ENCODE measurements around the gene TBX18.
A peak's percentile ranks its signal among the peaks of the same experiment; 100 is the strongest.

TBX18 gene

DNA sequence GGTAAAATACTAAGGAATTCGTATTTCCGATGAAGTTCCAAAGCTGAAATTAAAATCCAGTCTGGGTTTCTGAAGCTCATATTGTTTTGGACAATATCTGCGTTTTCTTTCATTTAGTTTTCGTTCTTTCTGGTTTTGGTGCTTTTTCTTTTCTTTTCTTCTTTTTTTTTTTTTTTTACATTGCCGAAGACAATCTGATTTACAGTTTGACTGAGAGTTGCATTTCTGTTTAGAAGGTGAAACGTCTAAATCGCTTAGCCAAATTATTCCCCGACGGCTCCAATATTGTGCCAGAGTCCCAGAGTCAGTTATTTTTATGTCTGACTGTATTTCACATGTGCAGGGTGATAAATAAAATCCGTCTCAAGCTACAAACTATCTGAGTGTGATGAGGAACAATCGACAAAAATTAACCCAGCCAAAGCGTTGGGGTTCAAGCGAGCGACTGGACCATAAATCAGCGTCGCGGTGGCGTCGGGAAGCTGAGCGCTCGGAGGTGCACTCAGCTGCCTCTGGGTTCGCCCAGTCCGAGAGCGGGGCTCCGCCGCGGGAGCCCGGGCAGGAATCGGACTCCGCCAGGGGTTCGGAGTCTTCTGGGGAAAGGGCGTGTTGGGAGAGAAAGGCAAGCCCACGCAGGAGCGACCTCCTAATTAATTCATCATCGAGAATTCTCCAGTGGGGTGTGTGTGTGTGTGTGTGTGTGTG, 8.2 kb upstream of the TBX18 start:
- no peak for DNase-seq (ENCODE audit: low read depth)

DNA sequence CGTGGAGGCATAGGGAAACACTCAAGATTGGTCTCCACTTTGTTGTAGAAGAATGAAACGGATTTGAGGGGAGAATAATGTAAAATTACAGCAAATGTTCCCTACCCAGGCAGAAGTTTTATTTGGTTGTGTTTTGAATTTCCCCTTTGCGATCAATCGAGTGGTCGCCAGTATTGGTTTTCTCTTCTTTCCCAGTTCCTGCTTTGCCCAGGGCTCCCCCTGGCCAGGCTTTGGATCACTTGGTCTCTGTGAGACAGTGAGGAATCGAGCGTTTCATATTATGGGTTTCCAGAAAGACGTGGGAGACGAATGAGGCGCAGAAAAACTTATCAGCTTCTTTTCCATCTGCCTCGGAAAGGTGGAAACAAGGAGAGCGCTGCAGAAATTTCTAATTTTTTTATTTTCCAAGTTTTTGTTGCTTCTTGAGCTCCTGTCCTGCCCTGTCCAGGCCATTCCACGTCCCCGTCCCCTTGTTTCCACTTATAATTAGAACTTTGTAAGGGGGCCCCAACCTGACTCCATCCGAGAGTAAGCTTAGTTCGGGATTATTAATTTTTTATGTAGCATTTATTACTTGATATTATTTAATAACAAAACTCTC, 7.5 kb upstream of the TBX18 start:
- no peak for DNase-seq (ENCODE audit: low read depth)

DNA sequence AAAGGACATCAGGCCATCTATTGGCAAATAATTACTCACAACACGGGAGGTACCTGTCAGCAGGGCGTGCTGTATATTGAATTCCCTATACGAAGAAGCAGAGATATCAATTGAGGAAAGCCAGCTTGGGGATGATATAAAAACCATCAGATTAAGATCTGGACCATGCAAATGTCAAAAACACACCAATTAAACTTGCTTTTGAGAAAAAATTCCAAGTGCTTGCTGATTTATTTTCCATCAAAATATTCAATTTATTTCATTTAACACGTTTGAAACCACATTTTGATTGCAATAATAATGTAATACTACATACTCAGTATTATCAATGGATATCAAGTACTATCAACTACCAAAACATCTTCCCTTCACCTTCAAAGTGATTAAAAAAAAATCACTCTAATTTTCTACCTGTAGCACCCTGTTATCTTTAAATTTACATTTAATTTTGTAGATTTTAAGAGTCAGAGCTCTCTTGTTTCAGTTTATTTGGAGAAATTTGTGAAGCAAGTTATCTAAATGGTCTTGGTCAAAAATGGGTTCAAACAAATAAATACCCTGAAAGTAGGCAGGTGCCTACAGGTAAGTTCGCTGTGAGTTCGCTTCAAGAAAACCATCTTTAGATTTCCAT, 6.8 kb upstream of the TBX18 start:
- DNase-seq (ENCODE audit: low read depth) = no peak

DNA sequence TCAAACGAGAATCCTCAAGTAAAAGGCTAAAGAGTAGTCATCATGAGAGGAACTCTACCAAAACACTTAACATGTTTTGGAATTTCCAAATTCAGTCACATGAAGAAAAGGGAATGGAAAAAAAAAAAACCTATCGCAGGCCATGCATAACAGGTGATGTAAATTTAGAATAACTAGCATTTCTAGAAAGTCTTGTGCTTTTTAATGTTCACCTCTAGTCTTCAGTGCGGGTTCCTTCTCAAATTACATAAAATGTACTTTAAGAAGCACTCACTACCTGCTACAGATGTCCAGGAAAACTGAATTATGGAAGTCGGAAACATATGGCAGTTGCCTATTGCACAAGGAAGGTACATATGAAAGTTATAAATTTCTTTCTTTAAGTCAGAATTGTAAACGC, 6.1 kb upstream of the TBX18 start:
- no peak for DNase-seq (ENCODE audit: low read depth)

DNA sequence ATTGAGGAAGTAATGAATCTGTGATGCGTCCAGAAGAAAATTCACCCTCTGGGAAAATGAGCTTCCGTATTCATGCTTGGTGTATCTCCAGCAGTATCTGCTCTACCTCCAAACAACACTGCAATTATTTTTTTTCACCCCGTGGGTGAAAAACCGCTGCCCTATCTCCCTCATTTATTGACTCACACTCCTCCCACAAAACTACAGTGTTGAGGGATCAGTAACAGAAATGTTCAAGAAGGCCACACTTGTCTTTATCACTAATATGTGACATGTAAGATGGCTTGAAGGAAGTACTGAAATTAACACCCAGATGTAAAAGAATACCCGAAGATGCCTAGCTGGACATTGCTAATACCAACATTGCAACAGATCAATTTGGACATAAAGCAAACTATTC, 4.9 kb upstream of the TBX18 start:
- DNase-seq (ENCODE audit: low read depth) = no peak

DNA sequence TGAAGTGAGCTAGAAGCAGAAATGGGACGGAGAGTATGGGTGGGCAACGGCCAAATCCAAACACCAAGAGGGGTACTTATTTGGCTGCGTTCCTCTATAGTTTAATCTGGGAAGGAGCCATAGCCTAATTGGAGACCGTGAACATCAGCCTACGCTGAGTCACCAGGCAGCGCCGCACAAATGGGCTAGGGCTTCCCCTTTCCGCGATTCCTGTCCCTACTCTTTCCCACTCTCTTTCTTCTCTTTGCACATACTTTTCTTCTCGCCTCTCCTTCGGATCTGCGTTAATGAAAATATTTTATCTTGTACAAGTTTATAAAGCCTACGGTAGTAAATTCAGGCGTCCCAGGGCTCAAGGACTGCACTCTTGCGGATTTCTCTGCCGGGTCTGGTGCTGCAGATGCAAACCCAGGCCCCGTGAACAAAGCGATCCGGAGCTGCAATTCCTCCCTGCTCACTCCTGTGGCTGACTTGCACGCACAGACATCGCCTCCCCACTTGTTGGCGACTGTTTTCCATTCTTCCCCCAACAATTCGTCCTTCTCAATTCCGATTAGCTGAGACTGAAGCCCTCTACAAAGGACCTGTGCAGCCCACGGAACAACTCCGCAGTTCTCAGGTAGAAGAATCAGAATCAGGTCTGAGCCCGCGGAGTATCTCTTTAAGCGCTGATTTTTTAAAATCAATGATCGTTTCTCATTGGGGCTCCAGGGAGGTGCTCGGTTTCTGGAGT, 4.2 kb upstream of the TBX18 start:
- no peak for DNase-seq (ENCODE audit: low read depth)

DNA sequence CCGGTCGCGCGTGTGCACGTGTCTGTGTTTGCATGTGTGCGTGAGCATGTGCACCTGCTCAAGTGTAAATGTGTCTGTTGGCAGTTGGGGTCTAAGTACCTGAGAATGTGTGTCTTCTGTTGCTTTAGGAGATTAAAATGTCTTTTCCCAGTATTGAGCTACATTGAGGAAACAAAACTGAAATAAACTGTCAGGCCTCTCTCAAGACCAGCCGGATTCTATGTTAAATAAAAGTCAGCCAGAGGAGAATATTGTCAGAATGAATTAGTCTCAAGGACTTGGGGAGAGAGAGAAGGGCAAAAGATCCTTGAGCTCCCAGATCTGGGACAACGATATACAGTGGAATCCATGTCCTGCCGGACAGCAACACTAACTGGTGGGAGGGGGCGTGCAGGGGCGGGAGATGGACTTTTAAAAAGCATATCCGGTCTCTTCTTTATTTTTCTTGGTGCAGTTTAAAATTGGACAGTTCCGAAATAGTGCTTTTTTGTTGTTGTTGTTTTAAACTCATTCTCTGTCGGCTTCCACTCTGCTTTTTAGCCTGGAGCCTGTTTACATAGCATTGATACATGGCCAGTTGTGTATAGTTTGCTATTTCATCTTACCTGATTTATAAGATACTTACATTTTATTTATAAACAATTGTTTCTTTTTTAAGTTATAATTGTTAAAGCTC, 3.3 kb upstream of the TBX18 start:
- no peak for DNase-seq (ENCODE audit: low read depth)

DNA sequence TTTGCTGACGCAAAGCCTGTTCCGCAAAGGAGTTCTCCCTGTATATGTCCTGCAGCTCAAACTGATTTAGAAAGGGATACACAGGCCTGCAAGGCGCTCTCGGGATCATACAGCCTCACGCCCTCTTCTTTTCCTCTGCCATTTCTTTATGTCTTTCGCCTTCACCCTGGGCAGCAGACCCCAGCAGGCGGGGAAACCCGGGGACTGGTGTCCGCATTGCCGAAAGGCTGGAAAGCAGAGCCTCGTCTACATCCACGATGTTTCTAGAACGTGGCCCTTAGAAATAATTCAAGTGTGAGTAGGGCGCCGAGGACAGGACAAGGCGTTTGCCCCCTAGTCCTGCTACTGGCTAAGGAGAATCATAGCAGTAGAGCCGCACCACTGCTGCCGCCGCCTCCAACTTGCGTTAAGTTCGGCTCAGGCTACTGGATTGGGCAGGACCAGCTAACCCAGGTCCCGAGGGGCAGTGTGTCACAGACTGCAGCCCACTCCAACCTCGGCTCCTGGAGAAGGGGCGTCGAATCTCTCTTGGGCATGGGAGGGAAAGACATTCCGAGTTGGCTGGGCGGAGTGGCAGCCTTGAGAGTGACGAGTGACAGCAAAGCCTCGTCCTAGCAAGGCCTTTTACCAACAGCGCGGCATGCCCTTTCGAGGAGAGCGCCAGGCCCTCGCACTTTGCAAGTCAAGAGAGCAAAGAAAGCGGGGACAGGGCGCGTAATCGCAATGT, 2.6 kb upstream of the TBX18 start:
- no peak for DNase-seq (ENCODE audit: low read depth)

DNA sequence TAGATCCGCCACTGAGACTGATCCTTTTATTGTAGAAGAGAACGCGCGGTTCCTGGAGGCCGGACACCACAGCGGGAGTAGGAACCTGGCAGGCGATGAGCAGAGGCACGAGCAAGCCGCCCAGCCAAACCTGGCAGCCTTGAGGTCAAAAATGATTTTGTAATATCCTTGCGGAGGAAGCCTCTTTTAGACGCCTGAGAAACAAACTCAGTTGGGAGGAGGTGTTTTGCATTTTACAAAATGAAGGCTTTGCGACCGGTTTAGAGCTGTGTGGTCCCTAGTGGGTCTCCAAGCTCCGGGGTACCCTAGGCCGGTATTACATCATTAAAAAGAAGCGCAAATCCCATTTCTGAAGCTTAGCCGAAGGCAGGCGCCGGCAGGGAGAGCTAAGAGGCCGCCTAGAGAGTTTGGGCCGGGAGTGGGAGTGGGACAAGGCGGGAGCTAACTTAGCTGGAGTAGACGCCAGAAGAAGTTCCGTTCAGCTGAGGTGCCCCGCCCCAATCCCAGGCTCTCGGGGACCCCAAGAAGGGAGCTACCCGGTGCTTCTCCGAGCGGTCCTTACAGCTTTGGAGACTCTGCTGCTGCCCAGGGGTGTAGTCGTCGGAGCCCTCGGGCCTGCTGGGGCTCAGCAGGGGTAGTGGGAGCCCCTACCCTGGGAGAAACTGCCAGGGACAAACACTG, 1.9 kb upstream of the TBX18 start:
- DNase-seq (ENCODE audit: low read depth) = no peak

DNA sequence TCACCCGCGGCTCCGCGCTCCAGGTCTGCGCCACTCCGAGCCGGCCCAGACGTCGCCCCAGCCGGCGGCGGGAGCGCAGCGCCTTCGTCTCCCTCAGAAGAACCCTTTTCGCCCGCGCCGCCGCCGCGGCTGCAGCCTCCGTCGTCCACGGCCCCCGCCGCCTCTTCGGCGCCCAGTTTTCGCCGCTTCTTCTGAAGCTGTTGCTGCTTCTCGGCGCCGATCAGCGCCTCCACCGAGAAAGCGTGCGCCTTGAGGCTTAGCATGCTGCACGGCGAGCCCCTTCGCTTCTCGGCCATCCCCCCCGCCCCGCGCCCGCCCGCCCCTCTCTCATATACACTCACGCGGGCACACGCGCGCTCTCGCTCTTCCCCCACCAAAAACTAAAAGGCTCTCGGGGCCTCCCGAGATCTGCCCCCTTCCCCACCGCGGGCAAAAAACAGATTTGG, 489 bp downstream of the TBX18 start:
- DNase-seq (ENCODE audit: low read depth) = no peak

DNA sequence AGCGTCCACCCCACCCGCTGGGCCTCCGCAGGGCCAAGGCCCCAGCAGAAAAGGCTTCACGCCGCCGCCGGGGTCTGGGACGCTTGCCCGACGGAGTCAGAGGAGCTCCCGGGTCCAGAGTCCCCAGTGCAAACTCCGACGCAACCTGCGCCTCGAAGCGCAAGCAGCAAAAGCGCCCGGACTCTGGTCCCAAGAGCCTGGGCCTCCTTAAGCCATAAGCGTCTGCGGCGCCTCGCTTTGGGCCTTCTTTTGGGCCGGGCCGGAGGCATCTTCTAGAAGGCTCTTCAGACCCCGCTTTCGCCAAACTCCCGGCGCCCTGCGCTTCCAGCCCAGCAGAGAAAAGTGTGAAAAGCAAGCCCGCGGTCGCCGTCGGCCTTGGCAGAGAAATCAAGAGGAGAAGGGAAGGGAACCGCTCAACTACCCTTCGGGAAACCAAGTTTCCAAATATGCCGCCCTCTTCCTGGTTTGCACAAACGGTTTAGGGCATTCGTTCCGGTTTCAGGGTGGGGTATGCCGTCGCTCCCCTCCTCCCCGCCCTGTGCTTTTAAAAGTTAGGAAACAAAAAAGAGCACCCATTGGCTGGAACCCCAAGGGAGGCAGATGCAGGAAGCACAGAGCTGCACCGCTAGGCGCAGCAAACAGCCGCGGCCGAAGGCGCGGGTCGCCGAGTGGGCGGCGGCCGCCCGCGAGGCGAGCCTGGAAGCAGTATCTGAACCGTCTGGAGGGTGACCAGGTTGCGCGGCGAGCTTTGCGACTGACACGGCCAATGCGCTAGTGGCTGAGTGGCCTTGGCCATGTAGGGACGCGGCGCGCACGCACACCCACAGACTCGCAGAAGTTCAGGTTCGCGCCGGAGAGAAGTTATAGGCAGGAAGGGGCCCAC, 1.2 kb downstream of the TBX18 start:
- DNase-seq (ENCODE audit: low read depth) = peak; percentile 65

DNA sequence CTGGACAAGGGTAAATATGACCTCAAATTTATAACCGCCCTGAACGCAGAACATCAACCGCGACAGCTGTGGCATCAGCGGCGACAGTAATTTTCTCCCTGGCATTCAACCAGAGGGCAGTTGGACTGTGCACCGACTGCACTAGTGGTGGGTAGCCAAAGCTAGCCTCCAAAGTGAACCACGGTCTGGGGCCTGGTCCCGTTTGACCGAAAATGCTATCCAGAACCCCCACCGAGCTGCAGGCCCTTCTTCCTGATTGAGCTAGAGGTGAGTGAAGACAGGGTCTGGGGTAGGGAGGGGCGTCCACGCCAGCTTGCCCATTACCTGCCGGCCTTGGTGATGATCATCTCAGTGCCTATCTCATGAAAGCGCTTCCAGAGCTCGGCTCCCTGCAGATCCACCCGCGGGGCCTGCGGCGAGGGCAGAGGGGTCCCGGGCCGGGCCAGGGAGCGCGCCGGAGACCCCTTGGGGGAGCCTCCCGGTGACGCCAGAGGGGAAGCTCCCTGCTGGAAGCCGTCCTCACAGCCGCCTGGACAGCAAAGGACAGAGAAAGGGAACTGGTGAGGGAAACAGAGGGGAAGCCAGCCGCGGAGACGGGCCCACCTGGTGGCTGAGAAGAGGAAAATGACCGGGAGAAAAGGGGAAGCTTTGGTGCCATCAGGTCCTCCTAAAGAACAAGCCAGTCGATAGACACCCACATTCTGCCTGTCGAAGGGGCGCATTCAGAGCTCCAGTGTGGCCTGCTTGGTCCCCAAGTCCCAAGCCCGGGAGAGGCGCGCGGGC, 2.0 kb downstream of the TBX18 start:
- DNase-seq (ENCODE audit: low read depth) = no peak

DNA sequence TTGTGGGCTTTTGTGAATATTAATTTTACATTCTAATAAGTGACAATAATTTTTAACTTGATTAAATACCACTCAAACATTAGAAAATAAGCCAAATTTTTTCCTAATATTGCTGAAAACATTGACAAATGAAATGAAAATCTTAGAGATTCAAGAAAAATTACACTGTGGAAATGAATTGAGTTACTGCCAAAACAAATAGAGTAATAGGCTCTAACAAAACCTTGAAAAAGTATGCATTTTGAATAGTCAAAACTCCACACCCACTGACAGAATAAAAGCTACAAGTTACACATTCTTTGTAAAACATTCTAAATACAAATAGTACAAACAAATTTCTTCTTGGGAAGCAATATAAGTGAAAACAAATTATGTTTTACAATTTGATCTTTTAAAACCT, 5.9 kb downstream of the TBX18 start:
- no peak for DNase-seq (ENCODE audit: low read depth)

DNA sequence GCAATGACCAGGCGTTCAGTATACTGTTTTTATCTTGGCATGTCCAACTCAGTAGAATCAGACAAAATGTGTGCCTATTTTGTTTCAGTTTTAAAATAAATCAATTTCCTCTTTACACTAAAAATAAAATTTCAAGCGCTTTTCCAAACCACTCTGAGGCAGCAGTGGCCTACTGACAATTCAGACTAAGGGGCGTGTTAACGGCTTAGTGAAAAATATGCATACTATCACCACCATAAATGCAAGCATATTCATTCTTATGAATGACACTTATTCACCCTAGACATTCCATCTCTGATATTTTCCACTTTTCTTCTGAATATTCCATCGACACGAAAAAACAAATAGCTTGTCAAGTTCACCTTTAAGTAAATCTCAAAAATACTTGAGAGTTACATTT, 7.5 kb downstream of the TBX18 start:
- DNase-seq (ENCODE audit: low read depth) = no peak

DNA sequence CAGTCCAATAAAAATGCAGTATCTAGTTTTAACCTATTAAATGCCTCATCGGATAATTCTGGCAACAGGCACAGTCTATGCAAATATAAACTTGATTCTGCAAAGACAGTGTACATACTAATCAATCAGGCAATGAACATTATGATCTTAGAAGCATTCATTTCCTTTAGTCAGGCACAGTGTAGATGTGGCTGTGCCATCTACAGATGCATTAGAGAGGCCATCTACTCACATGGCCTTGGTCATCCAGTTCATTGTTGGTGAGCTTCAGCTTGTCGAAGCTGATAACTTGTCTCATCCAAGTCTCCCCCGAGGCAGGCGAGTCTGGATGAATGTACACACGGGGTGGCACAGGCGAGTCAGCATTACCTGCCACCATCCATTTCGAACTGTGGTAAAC, 7.9 kb downstream of the TBX18 start:
- DNase-seq (ENCODE audit: low read depth) = no peak

DNA sequence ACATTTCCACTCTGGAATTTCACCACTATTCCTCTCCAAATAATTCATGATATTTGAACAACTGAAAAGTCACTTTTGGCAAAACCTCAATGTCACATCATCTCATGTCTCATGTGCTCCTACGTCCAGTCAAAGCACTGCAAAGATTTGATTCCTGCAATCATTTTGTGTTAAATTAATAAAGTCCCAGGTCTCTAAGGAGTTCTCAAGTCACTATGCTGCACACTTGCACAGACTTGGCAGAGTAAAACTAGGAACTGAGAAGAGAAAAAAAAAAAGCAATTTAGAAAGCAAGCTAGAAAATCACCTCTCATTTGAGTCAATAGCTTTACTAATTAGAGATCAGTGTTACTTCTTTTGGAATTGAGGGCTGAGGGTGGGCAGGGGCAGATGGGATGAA, 11.2 kb downstream of the TBX18 start:
- DNase-seq (ENCODE audit: low read depth) = no peak

DNA sequence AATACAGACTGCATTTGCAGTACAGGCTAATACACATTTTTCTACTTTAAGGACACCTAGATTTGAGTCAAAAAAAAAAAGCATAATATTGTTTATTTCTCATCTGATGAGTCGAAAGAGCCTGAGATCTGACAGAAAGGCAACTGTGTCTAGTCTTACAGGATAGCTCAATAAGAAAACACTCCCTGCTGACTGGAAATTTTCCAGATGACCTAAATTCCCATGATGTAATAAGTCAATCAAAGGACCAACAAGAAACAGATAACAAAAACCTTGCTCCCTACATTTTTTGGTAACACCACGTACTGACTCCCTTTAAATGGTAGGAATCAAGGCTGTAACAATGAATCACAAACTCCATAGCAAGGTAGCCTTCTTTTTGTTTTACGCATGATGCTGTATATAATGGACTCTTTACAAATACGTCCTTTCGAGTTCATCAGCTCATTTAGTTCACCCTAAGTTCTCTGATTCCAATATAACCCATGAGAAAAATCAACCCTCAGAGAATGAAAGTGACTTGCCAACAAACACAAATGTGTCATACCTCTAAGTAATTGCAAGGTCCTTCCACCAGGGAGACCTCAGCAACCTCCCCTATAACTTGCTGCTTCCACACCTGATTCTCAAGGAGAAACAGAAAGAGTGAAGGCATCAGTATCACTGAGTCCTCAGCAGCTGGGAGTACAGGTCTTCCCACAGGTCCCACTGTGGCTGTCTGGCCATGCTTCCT, 12.1 kb downstream of the TBX18 start:
- no peak for DNase-seq (ENCODE audit: low read depth)

DNA sequence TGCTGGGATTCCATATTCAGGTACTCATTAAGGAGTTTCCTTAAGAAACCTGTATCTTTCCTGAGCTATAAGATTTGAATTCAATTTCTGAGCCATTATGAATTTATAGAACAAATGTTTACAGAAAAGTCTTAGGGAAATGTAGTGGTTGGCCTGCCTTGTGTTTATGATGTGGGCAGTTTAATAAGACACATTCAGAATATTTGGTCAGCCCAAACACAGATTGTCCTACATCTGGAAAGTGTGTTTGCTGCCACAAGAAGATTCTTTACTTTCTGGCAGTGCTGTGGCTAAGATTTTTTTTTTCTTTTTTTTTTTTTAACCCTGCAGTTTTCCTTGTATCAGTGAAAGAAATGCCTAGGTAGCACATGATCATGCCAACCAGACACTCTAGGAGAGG, 15.2 kb downstream of the TBX18 start:
- DNase-seq (ENCODE audit: low read depth) = no peak

DNA sequence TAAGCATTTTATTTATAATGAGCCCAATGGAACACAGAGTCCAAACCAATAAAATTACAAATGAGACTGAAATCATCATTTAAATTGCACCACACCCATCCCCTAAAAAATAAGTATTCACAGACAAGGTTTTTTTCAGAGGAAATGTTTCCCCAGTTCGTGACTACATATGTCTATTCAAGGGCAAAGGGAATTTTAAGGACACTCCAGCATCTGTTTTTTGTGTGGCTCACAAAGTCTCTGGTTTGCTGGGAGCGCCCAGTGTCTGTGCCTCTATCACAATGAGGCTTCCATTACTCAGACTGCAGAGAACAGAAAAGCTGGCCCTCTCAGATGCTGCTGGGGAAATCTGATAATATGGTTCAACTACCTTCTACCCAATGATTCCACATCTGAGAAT, 16.0 kb downstream of the TBX18 start:
- DNase-seq (ENCODE audit: low read depth) = no peak

All from GM04503 (cell line).